GM18526 (cell line): ENCODE results near the gene AOC3.

Source experiments
- POLR2A ChIP-seq: IDR thresholded peaks from 3 replicates; pipeline ENCODE4 v1.6.1; 2011; ENCODE audit not compliant: insufficient read length; ENCODE audit errors: extremely low read depth

AOC3 gene

DNA sequence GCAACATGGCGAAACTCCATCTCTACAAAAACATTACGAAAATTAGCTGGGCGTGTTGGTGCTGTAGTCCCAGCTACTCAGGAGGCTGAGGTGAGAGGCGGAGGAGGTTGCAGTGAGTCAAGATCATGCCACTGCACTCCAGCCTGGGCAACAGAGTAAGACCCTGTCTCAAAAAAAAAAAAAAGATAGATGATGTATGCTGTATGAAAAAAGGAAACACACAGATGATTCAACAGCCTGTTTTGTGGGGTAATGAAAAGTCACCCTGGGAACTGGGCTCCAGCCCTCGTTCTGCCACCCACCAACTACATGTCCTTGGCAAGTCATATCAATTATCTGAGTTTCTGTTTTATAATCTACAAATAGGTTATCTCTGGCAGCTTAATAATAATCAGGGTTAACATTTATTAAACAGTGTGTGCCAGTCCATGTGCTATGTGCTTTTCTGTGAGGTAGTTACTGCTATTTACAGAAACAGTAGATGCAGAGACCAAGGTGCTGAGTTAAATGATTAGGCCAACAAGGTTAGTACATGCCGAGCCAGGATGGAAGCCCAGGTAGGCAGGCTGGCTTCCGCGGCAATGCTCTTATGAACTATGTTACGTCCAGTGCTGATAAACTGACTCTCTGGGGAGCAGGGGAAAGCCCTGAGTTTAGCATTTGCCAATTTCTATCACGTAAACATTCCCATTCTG lies 50.7 kb downstream of the AOC3 start:
- no peak for TF ChIP-seq POLR2A

DNA sequence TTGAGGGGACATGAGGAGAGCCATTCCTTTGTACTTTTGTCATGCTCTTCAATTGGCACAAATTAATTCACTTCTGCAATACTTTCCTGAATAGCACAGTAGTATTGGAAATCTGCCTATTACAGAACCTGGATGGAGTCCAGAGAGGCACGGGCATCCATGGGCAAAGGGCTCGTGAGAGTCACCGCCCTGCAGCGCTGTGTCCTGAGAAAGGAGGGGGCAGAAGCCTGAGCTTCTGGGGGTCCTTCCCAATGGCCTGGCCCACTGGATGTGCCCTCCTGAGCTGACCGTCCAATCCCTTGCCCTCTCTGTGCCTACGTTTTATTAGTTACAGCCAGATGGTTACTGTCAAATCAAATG lies 53.1 kb downstream of the AOC3 start:
- TF ChIP-seq POLR2A: no peak

DNA sequence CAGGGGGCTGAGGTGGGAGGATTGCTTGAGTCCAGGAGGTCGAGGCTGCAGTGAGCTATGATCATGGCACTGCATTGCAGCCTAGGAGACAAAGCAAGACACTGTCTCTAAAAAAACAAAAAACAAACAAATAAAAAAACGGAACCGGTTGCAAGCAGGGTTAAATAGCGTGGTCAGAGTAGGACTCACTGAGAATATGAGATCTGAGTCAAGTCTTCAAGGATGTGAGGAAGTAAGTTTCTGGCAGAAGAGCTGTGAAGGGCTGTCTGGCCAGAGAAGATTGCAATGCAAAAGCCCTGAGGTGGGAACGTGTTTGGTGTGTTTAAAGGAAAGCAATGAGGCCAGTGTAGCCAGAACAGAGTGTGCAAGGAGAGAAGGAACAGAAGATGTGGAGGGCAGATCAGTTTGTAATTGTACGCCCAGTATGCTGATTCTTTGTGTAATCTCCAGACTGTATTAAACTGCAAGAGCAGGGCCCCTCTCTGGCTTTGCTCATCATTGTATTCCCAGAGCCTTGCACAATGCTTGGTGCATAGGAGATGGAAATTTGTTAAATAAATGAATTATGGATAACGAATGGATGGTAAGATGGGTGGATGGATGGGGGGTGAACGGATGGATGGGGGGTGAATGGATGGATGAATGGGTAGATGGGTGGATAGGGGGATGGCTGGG lies 55.9 kb downstream of the AOC3 start:
- no peak for TF ChIP-seq POLR2A
